ENCODE measurements around the gene ANTXR2. TPM values are rescaled to one million over a fixed set of nuclear protein-coding genes. Genes with fewer than 3 reads are reported as not detected.

The ANTXR2 gene
- total RNA-seq, 1 donor from 2014 or later = 96.0 TPM

GRCh38 chr4:80091688-80092087 is 18.7 kb upstream of the ANTXR2 start:
- DNase-seq = no peak

- no peak for DNase-seq
Observed at GRCh38 chr4:80091184-80091583, 18.2 kb upstream of the ANTXR2 start.

GRCh38 chr4:80090090-80090489 is 17.1 kb upstream of the ANTXR2 start:
- no peak for DNase-seq

- DNase-seq = no peak
Observed at GRCh38 chr4:80088471-80088870, 15.4 kb upstream of the ANTXR2 start.

- DNase-seq = no peak
Observed at GRCh38 chr4:80086296-80086695, 13.3 kb upstream of the ANTXR2 start.

- DNase-seq = no peak
Observed at GRCh38 chr4:80085081-80085480, 12.1 kb upstream of the ANTXR2 start.

- DNase-seq = no peak
Observed at GRCh38 chr4:80082693-80083092, 9.7 kb upstream of the ANTXR2 start.

GRCh38 chr4:80081566-80081965 is 8.5 kb upstream of the ANTXR2 start:
- no peak for DNase-seq

GRCh38 chr4:80079255-80079923 is 6.4 kb upstream of the ANTXR2 start:
- no peak for DNase-seq

GRCh38 chr4:80078346-80079092 is 5.5 kb upstream of the ANTXR2 start:
- DNase-seq = no peak

- no peak for DNase-seq
Observed at GRCh38 chr4:80077639-80078038, 4.6 kb upstream of the ANTXR2 start.

- DNase-seq = no peak
Observed at GRCh38 chr4:80076681-80077080, 3.7 kb upstream of the ANTXR2 start.

GRCh38 chr4:80075995-80076675 is 3.1 kb upstream of the ANTXR2 start:
- no peak for DNase-seq

GRCh38 chr4:80074651-80075050 is 1.6 kb upstream of the ANTXR2 start:
- no peak for DNase-seq

GRCh38 chr4:80074069-80074468 is 1.0 kb upstream of the ANTXR2 start:
- DNase-seq = no peak

- DNase-seq = no peak
Observed at GRCh38 chr4:80073473-80074008, 512 bp upstream of the ANTXR2 start.

- peak; percentile 65 for DNase-seq
Observed at GRCh38 chr4:80072228-80072743, 743 bp downstream of the ANTXR2 start.

- no peak for DNase-seq
Observed at GRCh38 chr4:80071604-80072227, 1.3 kb downstream of the ANTXR2 start.

- DNase-seq = peak; percentile 27
Observed at GRCh38 chr4:80070880-80071603, 2.0 kb downstream of the ANTXR2 start.

GRCh38 chr4:80069837-80070731 is 2.9 kb downstream of the ANTXR2 start:
- peak; percentile 13 for DNase-seq
